ENCODE data around the gene CALU.

- TF ChIP-seq, protein P1, sequence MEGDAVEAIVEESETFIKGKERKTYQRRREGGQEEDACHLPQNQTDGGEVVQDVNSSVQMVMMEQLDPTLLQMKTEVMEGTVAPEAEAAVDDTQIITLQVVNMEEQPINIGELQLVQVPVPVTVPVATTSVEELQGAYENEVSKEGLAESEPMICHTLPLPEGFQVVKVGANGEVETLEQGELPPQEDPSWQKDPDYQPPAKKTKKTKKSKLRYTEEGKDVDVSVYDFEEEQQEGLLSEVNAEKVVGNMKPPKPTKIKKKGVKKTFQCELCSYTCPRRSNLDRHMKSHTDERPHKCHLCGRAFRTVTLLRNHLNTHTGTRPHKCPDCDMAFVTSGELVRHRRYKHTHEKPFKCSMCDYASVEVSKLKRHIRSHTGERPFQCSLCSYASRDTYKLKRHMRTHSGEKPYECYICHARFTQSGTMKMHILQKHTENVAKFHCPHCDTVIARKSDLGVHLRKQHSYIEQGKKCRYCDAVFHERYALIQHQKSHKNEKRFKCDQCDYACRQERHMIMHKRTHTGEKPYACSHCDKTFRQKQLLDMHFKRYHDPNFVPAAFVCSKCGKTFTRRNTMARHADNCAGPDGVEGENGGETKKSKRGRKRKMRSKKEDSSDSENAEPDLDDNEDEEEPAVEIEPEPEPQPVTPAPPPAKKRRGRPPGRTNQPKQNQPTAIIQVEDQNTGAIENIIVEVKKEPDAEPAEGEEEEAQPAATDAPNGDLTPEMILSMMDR (IDR thresholded peaks at IDR 0.05), result no peak
- TF ChIP-seq POLR2A (IDR thresholded peaks at IDR 0.05), result no peak
- TF ChIP-seq POLR2AphosphoS5 (IDR thresholded peaks at IDR 0.05), result no peak
These were observed 57.2 kb downstream of the CALU start for GRCh38 chr7:128796327-128796726.
